HCT116 (cell line): ENCODE results near the gene RAPGEF6. TPM values are rescaled to one million over a fixed set of nuclear protein-coding genes. Genes with fewer than 3 reads are reported as not detected.

ENCODE experiments used
- ATAC-seq: fragments of 200-7000 bp; cut with Tn5 transposase; 2 replicates; pipeline ENCODE4 v1.9.1; 2020; ENCODE audit warnings: mild to moderate bottlenecking, moderate library complexity
- BruUV-seq: library from RNA; stranded (reverse); fragments of 400-500 nt; replicated peaks from 2 replicates; lab custom pipeline; 2021; lab: Mats Ljungman, UMichigan
- CTCF ChIA-PET: fragments of 300-600 bp; sonication (Branson Sonifier 250); formaldehyde crosslinking; loops from one replicate; lab custom pipeline; 2021; ENCODE audit warnings: antibody characterized with exemption; lab: Charles Lee
- POLR2A ChIA-PET: fragments of 300-600, 350-600 bp; sonication (Branson Sonifier 250); formaldehyde crosslinking; loops from one replicate; lab custom pipeline; 2021; ENCODE audit warnings: antibody characterized with exemption; lab: Charles Lee
- RAD21 ChIA-PET, 2 experiments: fragments of 300-600 bp; sonication (Branson Sonifier 250); formaldehyde crosslinking; loops; one replicate each; lab custom pipeline; 2023; ENCODE audit warnings: low total read pairs in 2 of 2; ENCODE audit not compliant: uncharacterized antibody in 2 of 2, unreplicated experiment in 2 of 2, low non-redundant PET in 1 of 2; lab: Charles Lee
- DNase-seq: peaks from one replicate; pipeline ENCODE4 v3.0.0-alpha.2; 2010; ENCODE audit warnings: low read depth, low spot score
- H2AFZ ChIP-seq: fragments of 200-600 bp; shearing (Covaris generic), sonication (generic); 2 replicates; pipeline ENCODE4 v1.6.1; 2017; ENCODE audit warnings: low read depth, mixed run types, mixed read lengths, antibody characterized with exemption, low read length; ENCODE audit not compliant: poor library complexity, severe bottlenecking
- H3K27ac ChIP-seq: 2 replicates; pipeline ENCODE4 v1.5.1; 2012; ENCODE audit warnings: low read depth, low read length
- H3K27me3 ChIP-seq: fragments of 200-600 bp; sonication (generic); 2 replicates; pipeline ENCODE4 v1.6.1; 2016; ENCODE audit warnings: mixed run types, low read length, mixed read lengths; ENCODE audit not compliant: insufficient read depth
- H3K36me3 ChIP-seq, 2 experiments: fragments of 200-500 bp in 1 of 2; fragments of 200-600 bp in 1 of 2; sonication (Bioruptor generic) in 1 of 2; sonication (generic) in 1 of 2; 2 replicates each; pipeline versions ENCODE4 v1.5.1 to v1.6.1; 2014 to 2016; ENCODE audit warnings: low read length in 2 of 2, inconsistent platforms in 1 of 2, mixed read lengths in 1 of 2, mixed run types in 1 of 2; ENCODE audit not compliant: insufficient read depth in 2 of 2, control insufficient read depth in 1 of 2
- H3K4me1 ChIP-seq, 2 experiments: fragments of 200-600 bp in 1 of 2; sonication (generic) in 1 of 2; 2 replicates each; pipeline versions ENCODE4 v1.5.1 to v1.6.1; 2012 to 2017; ENCODE audit warnings: low read length in 2 of 2, inconsistent platforms in 1 of 2, mild to moderate bottlenecking in 1 of 2, mixed read lengths in 1 of 2, mixed run types in 1 of 2, moderate library complexity in 1 of 2; ENCODE audit not compliant: insufficient read depth in 2 of 2, control insufficient read depth in 1 of 2
- H3K4me2 ChIP-seq: fragments of 200-600 bp; sonication (generic); 2 replicates; pipeline ENCODE4 v1.6.1; 2017; ENCODE audit warnings: mixed run types, low read length, mixed read lengths
- H3K4me3 ChIP-seq, 2 experiments: fragments of 200-600 bp in 1 of 2; sonication (generic) in 1 of 2; replicated peaks in 1 of 2; 2 replicates each; pipeline ENCODE4 v1.5.1; 2011 to 2016; ENCODE audit warnings: low read length in 2 of 2, control low read depth in 1 of 2, low read depth in 1 of 2, mild to moderate bottlenecking in 1 of 2, mixed read lengths in 1 of 2, mixed run types in 1 of 2
- H3K79me2 ChIP-seq: fragments of 200-600 bp; sonication (generic); 2 replicates; pipeline ENCODE4 v1.6.1; 2017; ENCODE audit warnings: mild to moderate bottlenecking, mixed run types, low read length, moderate library complexity, mixed read lengths; ENCODE audit not compliant: insufficient read depth
- H3K9ac ChIP-seq: fragments of 200-600 bp; sonication (generic); 2 replicates; pipeline ENCODE4 v1.6.1; 2016; ENCODE audit warnings: low read length, mixed read lengths
- H3K9me2 ChIP-seq: fragments of 200-600 bp; sonication (generic), shearing (Covaris generic); 2 replicates; pipeline ENCODE4 v1.6.1; 2017; ENCODE audit warnings: mixed run types, mild to moderate bottlenecking, moderate library complexity; ENCODE audit not compliant: insufficient read depth
- H3K9me3 ChIP-seq, 2 experiments: fragments of 200-500 bp in 1 of 2; fragments of 200-600 bp in 1 of 2; sonication (Bioruptor generic) in 1 of 2; sonication (generic) in 1 of 2; 2 replicates each; pipeline ENCODE4 v1.6.1; 2014 to 2017; ENCODE audit warnings: low read length in 2 of 2, mixed read lengths in 2 of 2, inconsistent platforms in 1 of 2, low read depth in 1 of 2, mild to moderate bottlenecking in 1 of 2, mixed run types in 1 of 2, moderate library complexity in 1 of 2; ENCODE audit not compliant: control insufficient read depth in 1 of 2, insufficient read depth in 1 of 2
- H4K20me1 ChIP-seq: fragments of 200-600 bp; sonication (generic), shearing (Covaris generic); 2 replicates; pipeline ENCODE4 v1.6.1; 2017; ENCODE audit warnings: mixed run types, mild to moderate bottlenecking, moderate library complexity; ENCODE audit not compliant: insufficient read depth
- ATF3 ChIP-seq: IDR thresholded peaks from 2 replicates; pipeline ENCODE4 v1.6.1; 2012
- CBX3 ChIP-seq: IDR thresholded peaks from 2 replicates; pipeline ENCODE4 v1.6.1; 2012; ENCODE audit warnings: low read depth
- ELF1 ChIP-seq: IDR thresholded peaks from 2 replicates; pipeline ENCODE4 v1.6.1; 2012; ENCODE audit warnings: low read depth, borderline replicate concordance
- EZH2 ChIP-seq: fragments of 200-600 bp; sonication (generic); IDR thresholded peaks from 2 replicates; pipeline ENCODE4 v1.6.1; 2017; ENCODE audit warnings: antibody characterized with exemption, mixed run types
- RAD21 ChIP-seq: IDR thresholded peaks from 2 replicates; pipeline ENCODE4 v1.6.1; 2012; ENCODE audit warnings: low read depth, mild to moderate bottlenecking
- SIN3A ChIP-seq: IDR thresholded peaks from 2 replicates; pipeline ENCODE4 v1.6.1; 2012; ENCODE audit warnings: low read depth
- TCF7L2 ChIP-seq: IDR thresholded peaks from 2 replicates; pipeline ENCODE4 v1.7.0; 2011; ENCODE audit warnings: borderline replicate concordance, inconsistent platforms; ENCODE audit not compliant: insufficient read depth, insufficient read length; ENCODE audit errors: extremely low read depth
- YY1 ChIP-seq: IDR thresholded peaks from 2 replicates; pipeline ENCODE4 v1.6.1; 2011; ENCODE audit warnings: low read length, low read depth, moderate library complexity, mild to moderate bottlenecking; ENCODE audit not compliant: insufficient replicate concordance; ENCODE audit errors: extremely low read depth
- ZBTB33 ChIP-seq: IDR thresholded peaks from 2 replicates; pipeline ENCODE4 v1.6.1; 2011; ENCODE audit warnings: mild to moderate bottlenecking, low read length, moderate library complexity; ENCODE audit not compliant: insufficient replicate concordance; ENCODE audit errors: extremely low read depth
- intact Hi-C: fragments of 100-400 bp; cut with micrococcal nuclease; formaldehyde crosslinking; loops from 2 replicates; pipeline ENCODE4 v1.10.0; 2022
- total RNA-seq: library from RNA; stranded (reverse); gene quantifications from one replicate; pipeline ENCODE4 v1.2.1, GENCODE V29; 2021; ENCODE audit not compliant: unreplicated experiment
- TF ChIP-seq, protein P1 (sequence below): IDR thresholded peaks from 2 replicates; pipeline ENCODE4 v1.6.1; 2012

RAPGEF6 gene
- total RNA-seq, 1 experiment from 2014 or later: 18.4 TPM

- ATAC-seq: no peak
- TF ChIP-seq ELF1 (no peak), ATF3 (no peak), TCF7L2 (no peak), EZH2 (no peak), YY1 (no peak), CBX3 (no peak), SIN3A (no peak), ZBTB33 (no peak), RAD21 (no peak)
- TF ChIP-seq, protein P1, sequence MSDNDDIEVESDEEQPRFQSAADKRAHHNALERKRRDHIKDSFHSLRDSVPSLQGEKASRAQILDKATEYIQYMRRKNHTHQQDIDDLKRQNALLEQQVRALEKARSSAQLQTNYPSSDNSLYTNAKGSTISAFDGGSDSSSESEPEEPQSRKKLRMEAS: no peak
- TF ChIP-seq, all 23 proteins: peak for 0
- POLR2A ChIA-PET: no interaction called here
These were observed 242.4 kb downstream of the RAPGEF6 start for GRCh38 chr5:131392466-131393095.

More at GRCh38 chr5:131392466-131393095, 242.4 kb downstream of the RAPGEF6 start:
- DNase-seq: no peak
- Histone ChIP-seq H3K79me2 (no peaks in the 10 kb centered on the region), H3K27ac (no peak overlapping the region), H4K20me1 (no peaks in the 10 kb centered on the region), H2AFZ (no peak overlapping the region), H3K36me3 (peaks cover 9 to 22% of the 10 kb centered on the region in 2 experiments; a peak in 2 of 4 replicates), H3K4me1 (no peaks in the 10 kb centered on the region), H3K9me2 (no peaks in the 10 kb centered on the region), H3K9ac (no peak overlapping the region), H3K4me2 (no peak overlapping the region), H3K27me3 (no peaks in the 10 kb centered on the region), H3K9me3 (no peaks in the 10 kb centered on the region), H3K4me3 (no peak overlapping the region)
- intact Hi-C loops: no loop called here
- ChIA-PET CTCF (no interaction called here), RAD21 (no interaction called here)
- no TSS peak for BruUV-seq
